Bronchial epithelial cell (primary cell): ENCODE data around the gene CALR. TPM values are rescaled to one million over a fixed set of nuclear protein-coding genes. Genes with fewer than 3 reads are reported as not detected.
"Not testable (repeated sequence)": the region's sequence is repeated elsewhere in the genome, so short reads cannot be mapped to it uniquely, and the experiment has no call there.

Experiments used
- DNase-seq: peaks from one replicate; pipeline ENCODE4 v3.0.0-alpha.2; 2010; ENCODE audit warnings: low read depth
- FAIRE-seq: peaks from 2 replicates; lab custom pipeline; 2011; peaks lifted over from hg19 to GRCh38; lab: Jason Lieb, UNC
- H3K27me3 ChIP-seq: 2 replicates; pipeline ENCODE4 v1.5.1; 2011; ENCODE audit warnings: low read length; ENCODE audit not compliant: control insufficient read depth, insufficient read depth
- H3K36me3 ChIP-seq: 2 replicates; pipeline ENCODE4 v1.5.1; 2011; ENCODE audit warnings: low read length; ENCODE audit not compliant: control insufficient read depth, insufficient read depth
- H3K4me3 ChIP-seq: 2 replicates; pipeline ENCODE4 v1.5.1; 2011; ENCODE audit warnings: mild to moderate bottlenecking, low read depth, low read length, control low read depth
- total RNA-seq: library from RNA; depleted of rRNA; stranded (reverse); fragments of >200 nt; gene quantifications from 2 replicates; pipeline ENCODE4 v1.2.1, GENCODE V29; 2014
- TF ChIP-seq, protein P1 (sequence below): IDR thresholded peaks from 2 replicates; pipeline ENCODE4 v1.5.1; 2011; ENCODE audit warnings: mild to moderate bottlenecking, moderate library complexity, low read length, control low read depth, inconsistent platforms; ENCODE audit not compliant: insufficient read depth, severe bottlenecking

Gene CALR
- total RNA-seq, 1 donor from 2014 or later, result 1,570 TPM

DNA sequence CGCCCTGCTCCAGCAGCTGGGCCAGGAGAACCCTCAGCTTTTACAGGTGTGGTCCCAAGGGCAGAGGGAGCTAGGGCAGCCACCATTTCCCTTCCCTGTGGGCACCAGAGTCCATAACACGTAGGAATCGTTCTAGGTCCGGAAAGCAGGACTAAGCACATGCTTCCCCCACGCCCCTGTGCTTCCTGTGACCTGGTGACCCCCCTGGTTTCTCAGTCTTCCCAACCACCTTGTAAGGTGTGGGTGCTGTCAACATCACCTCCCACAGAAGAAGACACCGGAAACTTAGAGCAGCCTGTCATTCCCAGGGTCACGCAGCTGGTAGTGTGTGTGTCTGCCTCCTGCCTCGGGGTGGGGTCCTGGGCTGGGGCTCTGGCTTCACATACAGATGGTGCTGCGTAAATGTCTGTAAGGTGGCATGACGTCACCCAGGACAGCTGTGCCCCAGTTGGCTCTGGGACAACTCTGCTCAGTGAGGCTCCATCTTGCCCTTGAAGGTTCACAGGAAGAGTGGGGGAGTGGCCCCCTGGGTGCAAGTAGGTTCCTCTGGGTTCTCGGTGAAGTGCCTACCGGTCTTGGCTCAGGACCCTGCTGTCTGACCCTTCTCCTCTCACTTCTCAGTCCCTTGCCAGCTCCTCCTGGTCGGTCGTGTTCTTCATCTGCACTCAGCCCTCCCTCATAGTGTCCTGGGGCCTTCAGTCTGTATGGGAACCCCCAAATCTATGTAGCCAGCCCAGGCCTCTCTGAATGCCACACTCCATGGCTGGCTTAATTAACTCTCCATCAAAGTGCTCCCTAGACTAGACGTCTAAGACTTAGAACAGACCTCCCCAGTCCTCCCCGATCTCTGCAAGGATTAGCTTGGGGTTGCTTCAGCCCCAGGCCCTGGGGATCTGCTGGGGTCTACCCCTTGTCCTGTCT, 11.2 kb downstream of the CALR start:
- peaks cover 40% of the 10 kb centered on the region for H3K36me3 ChIP-seq
- no peak for FAIRE-seq
- TF ChIP-seq, protein P1, sequence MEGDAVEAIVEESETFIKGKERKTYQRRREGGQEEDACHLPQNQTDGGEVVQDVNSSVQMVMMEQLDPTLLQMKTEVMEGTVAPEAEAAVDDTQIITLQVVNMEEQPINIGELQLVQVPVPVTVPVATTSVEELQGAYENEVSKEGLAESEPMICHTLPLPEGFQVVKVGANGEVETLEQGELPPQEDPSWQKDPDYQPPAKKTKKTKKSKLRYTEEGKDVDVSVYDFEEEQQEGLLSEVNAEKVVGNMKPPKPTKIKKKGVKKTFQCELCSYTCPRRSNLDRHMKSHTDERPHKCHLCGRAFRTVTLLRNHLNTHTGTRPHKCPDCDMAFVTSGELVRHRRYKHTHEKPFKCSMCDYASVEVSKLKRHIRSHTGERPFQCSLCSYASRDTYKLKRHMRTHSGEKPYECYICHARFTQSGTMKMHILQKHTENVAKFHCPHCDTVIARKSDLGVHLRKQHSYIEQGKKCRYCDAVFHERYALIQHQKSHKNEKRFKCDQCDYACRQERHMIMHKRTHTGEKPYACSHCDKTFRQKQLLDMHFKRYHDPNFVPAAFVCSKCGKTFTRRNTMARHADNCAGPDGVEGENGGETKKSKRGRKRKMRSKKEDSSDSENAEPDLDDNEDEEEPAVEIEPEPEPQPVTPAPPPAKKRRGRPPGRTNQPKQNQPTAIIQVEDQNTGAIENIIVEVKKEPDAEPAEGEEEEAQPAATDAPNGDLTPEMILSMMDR, result no peak

DNA sequence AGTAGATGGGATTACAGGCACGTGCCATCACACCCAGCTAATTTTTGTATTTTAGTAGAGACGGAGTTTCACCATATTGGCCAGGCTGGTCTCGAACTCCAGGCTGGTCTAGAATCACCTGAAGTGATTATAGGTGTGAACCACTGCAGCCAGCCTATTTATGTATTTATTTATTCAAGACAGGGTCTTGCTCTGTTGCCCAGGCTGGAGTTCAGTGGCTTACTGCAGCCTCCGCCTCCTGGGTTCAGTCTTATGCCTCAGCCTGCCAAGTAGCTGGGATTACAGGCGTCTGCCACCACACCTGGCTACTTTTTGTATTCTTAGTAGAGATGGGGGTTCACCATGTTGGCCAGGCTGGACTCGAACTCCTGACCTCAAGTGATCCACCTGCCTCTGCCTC, 13.6 kb downstream of the CALR start:
- H3K4me3 ChIP-seq, DNase-seq, FAIRE-seq, H3K27me3 ChIP-seq: not testable (repeated sequence)
- peaks cover 39% of the 10 kb centered on the region for H3K36me3 ChIP-seq

More for the DNA sequence above, 11.2 kb downstream of the CALR start:
- H3K27me3 ChIP-seq, result no peaks in the 10 kb centered on the region
- no peak overlapping the region for H3K4me3 ChIP-seq
- no peak for DNase-seq

DNA sequence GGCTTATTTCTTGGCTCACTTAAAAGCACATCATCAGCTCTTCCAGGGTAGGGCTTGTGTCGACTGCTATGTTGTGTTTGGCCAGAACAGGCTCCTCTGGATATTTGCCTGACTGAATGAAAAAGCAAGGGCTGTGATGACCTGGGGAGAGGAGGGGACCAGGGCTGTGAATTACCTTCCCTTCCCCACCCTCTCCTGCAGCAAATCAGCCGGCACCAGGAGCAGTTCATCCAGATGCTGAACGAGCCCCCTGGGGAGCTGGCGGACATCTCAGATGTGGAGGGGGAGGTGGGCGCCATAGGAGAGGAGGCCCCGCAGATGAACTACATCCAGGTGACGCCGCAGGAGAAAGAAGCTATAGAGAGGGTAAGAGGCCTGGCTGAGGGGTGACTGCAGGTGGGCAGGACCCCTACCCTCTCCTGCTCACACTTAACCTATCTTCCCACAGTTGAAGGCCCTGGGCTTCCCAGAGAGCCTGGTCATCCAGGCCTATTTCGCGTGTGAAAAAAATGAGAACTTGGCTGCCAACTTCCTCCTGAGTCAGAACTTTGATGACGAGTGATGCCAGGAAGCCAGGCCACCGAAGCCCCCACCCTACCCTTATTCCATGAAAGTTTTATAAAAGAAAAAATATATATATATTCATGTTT, 14.2 kb downstream of the CALR start:
- peaks cover 39% of the 10 kb centered on the region for H3K36me3 ChIP-seq
- no peak for FAIRE-seq
- DNase-seq, result peak; percentile 61
- TF ChIP-seq, protein P1, result no peak
- H3K27me3 ChIP-seq, result no peaks in the 10 kb centered on the region
- no peak overlapping the region for H3K4me3 ChIP-seq

DNA sequence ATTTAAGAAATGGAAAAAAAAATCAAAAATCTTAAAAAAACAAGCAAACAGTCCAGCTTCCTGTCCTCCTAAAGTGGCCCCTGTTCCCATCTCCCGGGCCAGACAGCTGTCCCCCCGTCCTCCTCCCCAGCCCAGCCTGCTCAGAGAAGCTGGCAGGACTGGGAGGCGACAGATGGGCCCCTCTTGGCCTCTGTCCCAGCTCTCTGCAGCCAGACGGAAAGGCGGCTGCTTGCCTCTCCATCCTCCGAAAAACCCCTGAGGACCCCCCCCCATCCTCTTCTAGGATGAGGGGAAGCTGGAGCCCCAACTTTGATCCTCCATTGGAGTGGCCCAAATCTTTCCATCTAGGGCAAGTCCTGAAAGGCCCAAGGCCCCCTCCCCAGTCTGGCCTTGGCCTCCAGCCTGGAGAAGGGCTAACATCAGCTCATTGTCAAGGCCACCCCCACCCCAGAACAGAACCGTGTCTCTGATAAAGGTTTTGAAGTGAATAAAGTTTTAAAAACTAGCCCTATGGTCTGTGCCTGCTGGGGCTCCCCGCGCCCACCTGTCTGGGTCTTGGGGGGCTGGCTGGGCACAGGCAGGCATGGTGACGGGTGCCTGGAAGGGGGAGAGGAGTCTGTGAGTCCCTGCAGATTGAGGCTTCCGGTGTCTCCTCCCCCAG, 14.9 kb downstream of the CALR start:
- FAIRE-seq (no peak), DNase-seq (no peak)
- Histone ChIP-seq H3K36me3 (peaks cover 34% of the 10 kb centered on the region), H3K27me3 (no peaks in the 10 kb centered on the region), H3K4me3 (no peak overlapping the region)
- TF ChIP-seq, protein P1, result no peak

DNA sequence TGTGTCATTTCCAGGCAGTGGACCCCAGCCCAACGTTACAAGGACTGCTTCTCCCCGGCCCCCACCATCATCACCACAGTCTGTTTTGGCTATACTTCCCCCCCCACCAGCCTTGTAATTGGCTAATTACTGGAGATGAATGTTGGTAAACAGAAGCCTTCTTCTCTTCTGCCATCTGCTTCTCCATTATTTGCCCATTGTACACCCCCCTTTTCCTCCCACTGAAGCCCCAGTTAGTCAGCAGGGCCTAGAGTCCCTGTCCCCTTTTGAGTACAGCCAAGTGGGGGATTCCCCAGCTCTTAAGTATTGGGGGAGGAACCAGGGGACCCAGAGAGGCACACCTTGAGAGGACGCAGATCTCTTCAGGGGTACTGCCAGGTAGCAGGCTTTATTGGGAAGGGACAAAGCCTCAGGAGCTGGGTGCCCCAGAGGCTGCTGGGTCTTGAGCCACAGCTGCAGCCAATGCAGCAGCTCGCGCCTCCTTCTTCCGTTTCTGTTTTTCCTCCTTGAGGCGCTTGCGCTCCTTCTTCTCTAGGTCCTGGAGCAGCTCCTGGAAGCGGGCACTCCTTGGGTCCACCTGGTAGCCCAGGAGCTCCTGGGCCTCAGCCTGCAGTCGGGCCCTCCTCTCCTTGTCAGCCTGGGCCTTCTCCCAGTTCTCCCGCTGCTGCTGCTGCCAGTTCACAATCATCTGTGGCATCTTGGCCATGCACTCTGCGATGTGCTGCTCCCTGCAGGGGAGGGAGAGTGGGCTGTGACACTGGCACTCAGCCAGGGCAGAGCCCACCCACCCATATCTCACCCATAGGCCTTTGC, 15.6 kb downstream of the CALR start:
- FAIRE-seq (no peak), DNase-seq (no peak)
- Histone ChIP-seq H3K27me3 (no peaks in the 10 kb centered on the region), H3K36me3 (peaks cover 26% of the 10 kb centered on the region), H3K4me3 (no peak overlapping the region)
- TF ChIP-seq, protein P1, result no peak
